Measurements from ENCODE around the gene PNKD. TPM values are rescaled to one million over a fixed set of nuclear protein-coding genes. Genes with fewer than 3 reads are reported as not detected.

PNKD gene
- total RNA-seq, 1 donor from 2014 or later: 45.0 TPM

- Mint-ChIP-seq H3K9me3 (ENCODE audit: unreplicated experiment) (no peaks in the 10 kb centered on the region), H3K4me3 (ENCODE audit: unreplicated experiment) (no peak overlapping the region), H3K27me3 (ENCODE audit: unreplicated experiment) (no peaks in the 10 kb centered on the region), H3K27ac (ENCODE audit: unreplicated experiment) (no peak overlapping the region), H3K36me3 (ENCODE audit: unreplicated experiment) (no peaks in the 10 kb centered on the region), H3K4me1 (ENCODE audit: unreplicated experiment) (peaks cover 20% of the 10 kb centered on the region)
- no peak for DNase-seq (ENCODE audit: extremely low spot score, unreplicated experiment)
- no peak for TF ChIP-seq CTCF (IDR thresholded peaks at IDR 0.05)
Measured at GRCh38 chr2:218329826-218330593, 59.7 kb downstream of the PNKD start.

GRCh38 chr2:218331745-218332144 lies 61.4 kb downstream of the PNKD start:
- TF ChIP-seq CTCF (IDR thresholded peaks at IDR 0.05): no peak
- no peak overlapping the region for H3K4me3 Mint-ChIP-seq (ENCODE audit: unreplicated experiment)
- no peaks in the 10 kb centered on the region for H3K27me3 Mint-ChIP-seq (ENCODE audit: unreplicated experiment)
- H3K27ac Mint-ChIP-seq (ENCODE audit: unreplicated experiment): no peak overlapping the region
- peaks cover 8% of the 10 kb centered on the region for H3K4me1 Mint-ChIP-seq (ENCODE audit: unreplicated experiment)
- no peak for DNase-seq (ENCODE audit: extremely low spot score, unreplicated experiment)
- no peaks in the 10 kb centered on the region for H3K9me3 Mint-ChIP-seq (ENCODE audit: unreplicated experiment)
- no peaks in the 10 kb centered on the region for H3K36me3 Mint-ChIP-seq (ENCODE audit: unreplicated experiment)

GRCh38 chr2:218332288-218332687 lies 62.0 kb downstream of the PNKD start:
- no peak overlapping the region for H3K4me3 Mint-ChIP-seq (ENCODE audit: unreplicated experiment)
- no peak for DNase-seq (ENCODE audit: extremely low spot score, unreplicated experiment)
- H3K36me3 Mint-ChIP-seq (ENCODE audit: unreplicated experiment): no peaks in the 10 kb centered on the region
- no peaks in the 10 kb centered on the region for H3K9me3 Mint-ChIP-seq (ENCODE audit: unreplicated experiment)
- peaks cover 8% of the 10 kb centered on the region for H3K4me1 Mint-ChIP-seq (ENCODE audit: unreplicated experiment)
- TF ChIP-seq CTCF (IDR thresholded peaks at IDR 0.05): no peak
- no peak overlapping the region for H3K27ac Mint-ChIP-seq (ENCODE audit: unreplicated experiment)
- H3K27me3 Mint-ChIP-seq (ENCODE audit: unreplicated experiment): no peaks in the 10 kb centered on the region

- no peak for TF ChIP-seq CTCF (IDR thresholded peaks at IDR 0.05)
- H3K27me3 Mint-ChIP-seq (ENCODE audit: unreplicated experiment): no peaks in the 10 kb centered on the region
- no peaks in the 10 kb centered on the region for H3K36me3 Mint-ChIP-seq (ENCODE audit: unreplicated experiment)
- no peak for DNase-seq (ENCODE audit: extremely low spot score, unreplicated experiment)
- no peak overlapping the region for H3K27ac Mint-ChIP-seq (ENCODE audit: unreplicated experiment)
- H3K4me3 Mint-ChIP-seq (ENCODE audit: unreplicated experiment): no peak overlapping the region
- H3K4me1 Mint-ChIP-seq (ENCODE audit: unreplicated experiment): peaks cover 8% of the 10 kb centered on the region
- H3K9me3 Mint-ChIP-seq (ENCODE audit: unreplicated experiment): no peaks in the 10 kb centered on the region
Measured at GRCh38 chr2:218332920-218333645, 62.8 kb downstream of the PNKD start.

GRCh38 chr2:218334531-218334930 lies 64.2 kb downstream of the PNKD start:
- no peaks in the 10 kb centered on the region for H3K36me3 Mint-ChIP-seq (ENCODE audit: unreplicated experiment)
- no peak overlapping the region for H3K4me3 Mint-ChIP-seq (ENCODE audit: unreplicated experiment)
- no peak overlapping the region for H3K27ac Mint-ChIP-seq (ENCODE audit: unreplicated experiment)
- H3K27me3 Mint-ChIP-seq (ENCODE audit: unreplicated experiment): no peaks in the 10 kb centered on the region
- H3K4me1 Mint-ChIP-seq (ENCODE audit: unreplicated experiment): peaks cover 4% of the 10 kb centered on the region
- H3K9me3 Mint-ChIP-seq (ENCODE audit: unreplicated experiment): no peaks in the 10 kb centered on the region
- TF ChIP-seq CTCF (IDR thresholded peaks at IDR 0.05): no peak
- DNase-seq (ENCODE audit: extremely low spot score, unreplicated experiment): no peak
